Glutamatergic neuron (in vitro differentiated cells): ENCODE measurements around the gene PTPRE. TPM values are rescaled to one million over a fixed set of nuclear protein-coding genes. Genes with fewer than 3 reads are reported as not detected.

Source experiments
- DNase-seq: peaks from one replicate; pipeline ENCODE4 v3.0.0; 2022
- H3K27ac Mint-ChIP-seq: one replicate; pipeline ENCODE4 v1.8.0; 2020; ENCODE audit warnings: mild to moderate bottlenecking, mixed read lengths, inconsistent platforms; ENCODE audit not compliant: unreplicated experiment
- H3K27me3 Mint-ChIP-seq: one replicate; pipeline ENCODE4 v1.8.0; 2020; ENCODE audit warnings: mild to moderate bottlenecking, moderate library complexity, mixed read lengths, inconsistent platforms; ENCODE audit not compliant: unreplicated experiment
- H3K36me3 Mint-ChIP-seq: one replicate; pipeline ENCODE4 v1.8.0; 2020; ENCODE audit warnings: mild to moderate bottlenecking, mixed read lengths, inconsistent platforms; ENCODE audit not compliant: unreplicated experiment
- H3K4me1 Mint-ChIP-seq: one replicate; pipeline ENCODE4 v1.8.0; 2020; ENCODE audit warnings: mild to moderate bottlenecking, low read depth, mixed read lengths, inconsistent platforms; ENCODE audit not compliant: unreplicated experiment
- H3K4me3 Mint-ChIP-seq: one replicate; pipeline ENCODE4 v1.8.0; 2020; ENCODE audit warnings: mild to moderate bottlenecking, mixed read lengths, inconsistent platforms; ENCODE audit not compliant: unreplicated experiment
- H3K9me3 Mint-ChIP-seq: one replicate; pipeline ENCODE4 v1.8.0; 2020; ENCODE audit warnings: mild to moderate bottlenecking, moderate library complexity, mixed read lengths, inconsistent platforms; ENCODE audit not compliant: unreplicated experiment
- total RNA-seq: library from RNA; stranded (reverse); fragmentation: NEBNext Ultra II Directional; extraction: Animal tissue kit (Norgen Biotek cat#: 25700); gene quantifications from one replicate; pipeline ENCODE4 v1.2.1, GENCODE V29; 2021; ENCODE audit not compliant: unreplicated experiment
- TF ChIP-seq, protein P1 (sequence below): fragments of 200-600 bp; sonication (generic); IDR thresholded peaks from one replicate; pipeline ENCODE4 v1.5.0; 2021; ENCODE audit not compliant: partially characterized antibody, unreplicated experiment

PTPRE gene
- total RNA-seq, 1 donor from 2014 or later, result 2.6 TPM

DNA sequence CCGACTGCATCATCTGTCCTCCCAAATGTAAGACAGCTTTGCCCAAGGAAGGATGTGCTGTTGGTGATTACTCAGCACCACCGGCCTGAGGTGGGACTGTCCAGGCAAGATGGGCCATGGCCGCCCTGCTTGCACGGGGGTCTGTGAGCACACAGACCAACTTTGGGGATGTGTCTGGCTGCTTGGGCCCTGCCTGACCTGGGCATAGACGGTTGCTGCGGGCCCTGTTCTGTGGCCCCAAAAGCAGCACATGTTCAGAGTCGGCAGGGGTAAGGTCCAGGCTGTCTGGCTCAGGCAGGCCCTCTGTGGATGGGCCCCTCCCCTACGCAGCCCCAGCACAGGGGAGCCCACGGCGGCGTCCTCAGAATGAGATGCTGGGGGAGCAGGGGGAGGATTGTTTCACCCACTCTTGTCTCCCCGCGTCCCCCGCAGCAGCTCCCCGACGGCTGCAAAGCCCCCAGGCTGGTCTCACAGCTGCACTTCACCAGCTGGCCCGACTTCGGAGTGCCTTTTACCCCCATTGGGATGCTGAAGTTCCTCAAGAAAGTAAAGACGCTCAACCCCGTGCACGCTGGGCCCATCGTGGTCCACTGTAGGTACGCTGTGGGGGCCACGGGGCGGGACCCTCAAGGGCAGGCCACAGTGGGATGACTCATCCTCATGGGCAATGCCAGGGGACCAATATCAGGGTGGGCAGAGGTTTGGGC lies 160.9 kb downstream of the PTPRE start:
- Mint-ChIP-seq H3K4me3 (no peak overlapping the region), H3K36me3 (no peaks in the 10 kb centered on the region)

DNA sequence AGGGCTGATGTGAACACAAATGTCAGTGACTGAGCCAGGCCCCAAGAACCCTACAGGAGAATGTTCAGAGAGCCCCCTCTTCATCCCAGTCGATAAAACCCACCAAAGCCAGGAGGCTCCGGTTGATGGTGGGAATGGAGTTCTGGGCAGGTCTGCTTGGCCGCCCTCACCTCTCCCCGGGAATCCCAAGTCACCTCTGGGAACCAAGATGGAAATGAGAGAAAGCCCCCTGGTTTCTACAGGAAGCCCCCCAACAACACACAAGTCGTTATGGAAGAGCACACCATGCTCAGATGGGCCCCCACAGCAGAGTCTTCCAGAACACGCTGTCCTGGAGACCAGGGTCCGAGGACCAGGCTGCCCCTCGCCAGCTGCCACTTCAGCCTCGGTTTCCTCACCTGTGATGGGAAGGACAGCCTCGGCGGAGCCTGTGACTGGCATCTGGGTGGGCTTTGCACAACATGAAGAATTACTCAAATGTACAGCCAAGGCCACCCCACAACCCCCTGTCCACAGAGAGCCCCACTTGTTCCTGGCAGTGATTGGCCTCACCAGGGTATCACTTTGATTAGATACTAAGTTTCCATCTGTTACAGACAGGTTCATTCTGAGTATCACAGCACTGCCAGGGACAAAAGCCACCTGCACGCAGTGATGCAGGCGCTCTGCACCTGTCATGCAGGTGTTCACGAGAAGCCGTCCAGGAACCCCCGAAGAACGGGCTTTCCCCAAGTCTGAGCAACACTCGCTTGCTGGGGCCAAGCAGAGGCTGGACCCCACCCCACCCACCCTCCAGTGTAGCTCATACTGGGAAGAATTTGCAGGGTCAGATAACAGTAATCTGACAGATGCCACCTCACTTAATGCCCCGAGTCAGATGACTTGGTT lies 161.7 kb downstream of the PTPRE start:
- no peaks in the 10 kb centered on the region for H3K36me3 Mint-ChIP-seq

More for the DNA sequence above, 160.9 kb downstream of the PTPRE start:
- peaks cover 10% of the 10 kb centered on the region for H3K4me1 Mint-ChIP-seq
- H3K27me3 Mint-ChIP-seq, result peaks cover 3% of the 10 kb centered on the region
- H3K9me3 Mint-ChIP-seq, result peaks cover 4% of the 10 kb centered on the region
- TF ChIP-seq, protein P1, sequence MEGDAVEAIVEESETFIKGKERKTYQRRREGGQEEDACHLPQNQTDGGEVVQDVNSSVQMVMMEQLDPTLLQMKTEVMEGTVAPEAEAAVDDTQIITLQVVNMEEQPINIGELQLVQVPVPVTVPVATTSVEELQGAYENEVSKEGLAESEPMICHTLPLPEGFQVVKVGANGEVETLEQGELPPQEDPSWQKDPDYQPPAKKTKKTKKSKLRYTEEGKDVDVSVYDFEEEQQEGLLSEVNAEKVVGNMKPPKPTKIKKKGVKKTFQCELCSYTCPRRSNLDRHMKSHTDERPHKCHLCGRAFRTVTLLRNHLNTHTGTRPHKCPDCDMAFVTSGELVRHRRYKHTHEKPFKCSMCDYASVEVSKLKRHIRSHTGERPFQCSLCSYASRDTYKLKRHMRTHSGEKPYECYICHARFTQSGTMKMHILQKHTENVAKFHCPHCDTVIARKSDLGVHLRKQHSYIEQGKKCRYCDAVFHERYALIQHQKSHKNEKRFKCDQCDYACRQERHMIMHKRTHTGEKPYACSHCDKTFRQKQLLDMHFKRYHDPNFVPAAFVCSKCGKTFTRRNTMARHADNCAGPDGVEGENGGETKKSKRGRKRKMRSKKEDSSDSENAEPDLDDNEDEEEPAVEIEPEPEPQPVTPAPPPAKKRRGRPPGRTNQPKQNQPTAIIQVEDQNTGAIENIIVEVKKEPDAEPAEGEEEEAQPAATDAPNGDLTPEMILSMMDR, result no peak
- DNase-seq, result no peak
- H3K27ac Mint-ChIP-seq, result no peak overlapping the region

DNA sequence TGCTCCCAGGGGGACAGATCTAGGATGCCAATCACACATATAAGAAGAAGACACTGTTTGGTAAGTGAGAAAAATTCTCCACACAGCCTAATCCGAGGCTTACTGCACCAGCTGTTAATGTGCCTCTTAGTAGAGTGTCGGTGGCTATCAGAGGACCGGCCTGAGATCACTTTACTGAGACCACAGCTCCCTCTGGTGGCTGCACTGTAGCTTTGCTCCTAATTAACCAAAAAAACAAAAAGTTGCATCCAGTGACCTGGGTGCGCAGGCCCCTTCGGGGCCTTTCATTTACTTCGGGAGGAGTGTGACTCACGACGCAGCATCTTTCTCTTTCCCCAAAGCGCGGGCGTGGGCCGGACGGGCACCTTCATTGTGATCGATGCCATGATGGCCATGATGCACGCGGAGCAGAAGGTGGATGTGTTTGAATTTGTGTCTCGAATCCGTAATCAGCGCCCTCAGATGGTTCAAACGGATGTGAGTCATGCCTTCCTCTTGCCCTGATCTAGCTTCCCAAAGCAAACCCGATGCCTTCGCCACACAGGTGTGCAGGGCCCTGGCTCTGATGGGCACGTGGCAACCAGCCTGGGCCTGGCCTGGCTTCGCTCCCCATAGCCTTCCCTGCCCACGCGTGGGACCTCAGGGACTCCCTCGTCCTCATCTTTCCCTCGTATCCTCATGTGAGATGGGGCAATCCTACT lies 162.6 kb downstream of the PTPRE start:
- no peak overlapping the region for H3K4me3 Mint-ChIP-seq

More for the DNA sequence above, 161.7 kb downstream of the PTPRE start:
- Mint-ChIP-seq H3K9me3 (peaks cover 4% of the 10 kb centered on the region), H3K27ac (no peak overlapping the region), H3K27me3 (peaks cover 3% of the 10 kb centered on the region), H3K4me3 (no peak overlapping the region), H3K4me1 (peaks cover 5% of the 10 kb centered on the region)
- DNase-seq, result peak; percentile 10
- TF ChIP-seq, protein P1, result no peak

DNA sequence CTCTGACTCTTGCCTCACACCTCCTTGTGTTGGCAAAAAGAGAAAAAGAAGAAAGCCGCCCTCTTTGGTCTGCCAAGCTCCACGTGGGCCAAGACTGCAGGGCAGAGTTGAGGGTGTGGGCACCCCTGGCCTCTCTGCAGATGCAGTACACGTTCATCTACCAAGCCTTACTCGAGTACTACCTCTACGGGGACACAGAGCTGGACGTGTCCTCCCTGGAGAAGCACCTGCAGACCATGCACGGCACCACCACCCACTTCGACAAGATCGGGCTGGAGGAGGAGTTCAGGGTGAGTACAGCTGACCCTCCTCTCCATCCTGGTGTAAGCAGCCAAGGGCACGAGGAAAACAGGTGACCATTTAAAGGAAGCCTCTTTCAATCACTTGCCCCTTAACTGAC lies 163.3 kb downstream of the PTPRE start:
- peaks cover 4% of the 10 kb centered on the region for H3K4me1 Mint-ChIP-seq
- no peak overlapping the region for H3K27ac Mint-ChIP-seq
- peaks cover 3% of the 10 kb centered on the region for H3K27me3 Mint-ChIP-seq
- no peaks in the 10 kb centered on the region for H3K36me3 Mint-ChIP-seq
- H3K9me3 Mint-ChIP-seq, result peaks cover 4% of the 10 kb centered on the region
- no peak overlapping the region for H3K4me3 Mint-ChIP-seq
- peak; percentile 10 for DNase-seq
- TF ChIP-seq, protein P1, result no peak

More for the DNA sequence above, 162.6 kb downstream of the PTPRE start:
- Mint-ChIP-seq H3K27me3 (peaks cover 3% of the 10 kb centered on the region), H3K27ac (no peak overlapping the region), H3K36me3 (no peaks in the 10 kb centered on the region), H3K9me3 (peaks cover 4% of the 10 kb centered on the region), H3K4me1 (peaks cover 4% of the 10 kb centered on the region)
- DNase-seq, result peak; percentile 84
- TF ChIP-seq, protein P1, result peak; percentile 94
